GM18873 (cell line): Measurements from ENCODE around the gene CBX2.
"Not testable (repeated sequence)": the region's sequence is repeated elsewhere in the genome, so short reads cannot be mapped to it uniquely, and the experiment has no call there.

Experiments
- ATAC-seq: cut with Tn5 transposase; IDR thresholded peaks from one replicate; pipeline ENCODE4 v1.9.1; 2021; ENCODE audit warnings: mild to moderate bottlenecking, moderate library complexity, moderate number of reproducible peaks; ENCODE audit not compliant: unreplicated experiment, low FRiP score

The CBX2 gene

GRCh38 chr17:79765708-79766107 is 12.2 kb upstream of the CBX2 start:
- ATAC-seq, result no peak

GRCh38 chr17:79769570-79770506 is 8.1 kb upstream of the CBX2 start:
- ATAC-seq, result no peak

GRCh38 chr17:79771276-79771675 is 6.7 kb upstream of the CBX2 start:
- ATAC-seq, result no peak

GRCh38 chr17:79772726-79773125 is 5.2 kb upstream of the CBX2 start:
- not testable (repeated sequence) for ATAC-seq

- no peak for ATAC-seq
Measured at GRCh38 chr17:79774561-79774975, 3.4 kb upstream of the CBX2 start.

- no peak for ATAC-seq
Measured at GRCh38 chr17:79775632-79776031, 2.3 kb upstream of the CBX2 start.

- ATAC-seq, result no peak
Measured at GRCh38 chr17:79776376-79777119, 1.4 kb upstream of the CBX2 start.

- no peak for ATAC-seq
Measured at GRCh38 chr17:79777120-79777893, 641 bp upstream of the CBX2 start.

GRCh38 chr17:79778504-79779083 is 646 bp downstream of the CBX2 start:
- ATAC-seq, result no peak

GRCh38 chr17:79779084-79779529 is 1.2 kb downstream of the CBX2 start:
- ATAC-seq, result no peak

GRCh38 chr17:79779661-79780365 is 1.9 kb downstream of the CBX2 start:
- no peak for ATAC-seq

GRCh38 chr17:79781012-79781650 is 3.2 kb downstream of the CBX2 start:
- no peak for ATAC-seq

GRCh38 chr17:79781736-79782575 is 4.0 kb downstream of the CBX2 start:
- ATAC-seq, result no peak

- ATAC-seq, result no peak
Measured at GRCh38 chr17:79783891-79784290, 5.9 kb downstream of the CBX2 start.

GRCh38 chr17:79784353-79785016 is 6.5 kb downstream of the CBX2 start:
- ATAC-seq, result no peak

GRCh38 chr17:79785017-79785899 is 7.3 kb downstream of the CBX2 start:
- no peak for ATAC-seq
